Upper lobe of right lung (tissue), 1 donor: ENCODE measurements around the gene HES3. TPM values are rescaled to one million over a fixed set of nuclear protein-coding genes. Genes with fewer than 3 reads are reported as not detected.

ENCODE experiments used
- ATAC-seq: fragments of 200-7000 bp; cut with Tn5 transposase; one replicate; pipeline ENCODE4 v1.9.1; 2020; ENCODE audit warnings: mild to moderate bottlenecking, moderate library complexity
- DNase-seq: peaks from one replicate; pipeline ENCODE4 v3.0.0-alpha.2; 2020
- H3K27ac ChIP-seq: fragments of 200-600 bp; one replicate; pipeline ENCODE4 v1.8.0; 2022
- H3K27me3 ChIP-seq: fragments of 200-600 bp; one replicate; pipeline ENCODE4 v1.8.0; 2022; ENCODE audit warnings: mild to moderate bottlenecking
- H3K36me3 ChIP-seq: fragments of 200-600 bp; one replicate; pipeline ENCODE4 v1.8.0; 2022
- H3K4me1 ChIP-seq: fragments of 200-600 bp; one replicate; pipeline ENCODE4 v1.8.0; 2022
- H3K4me3 ChIP-seq: fragments of 200-600 bp; one replicate; pipeline ENCODE4 v1.8.0; 2022; ENCODE audit warnings: mild to moderate bottlenecking
- H3K9me3 ChIP-seq: fragments of 200-600 bp; one replicate; pipeline ENCODE4 v1.8.0; 2022
- CTCF ChIP-seq: fragments of 200-600 bp; IDR thresholded peaks from one replicate; pipeline ENCODE4 v1.8.0; 2022; ENCODE audit warnings: antibody characterized with exemption
- intact Hi-C: fragments of 100-400 bp; cut with DNase I; formaldehyde crosslinking; loops from one replicate; pipeline ENCODE4 v1.11.0; 2022
- total RNA-seq: library from RNA; stranded (reverse); fragmentation: NEBNext Ultra II Directional; extraction: Animal tissue kit (Norgen Biotek cat#: 25700); gene quantifications from one replicate; pipeline ENCODE4 v1.2.1, GENCODE V29; 2021
- donor health status: DM: no; HTN: yes; CAD: no; lungs with severe emphysema.

The HES3 gene
- total RNA-seq, 1 donor from 2014 or later = not detected

- no peaks in the 10 kb centered on the region for H3K36me3 ChIP-seq
- intact Hi-C loops = no loop called here
Observed at GRCh38 chr1:6282577-6283270, 38.7 kb downstream of the HES3 start.

GRCh38 chr1:6285336-6285735 is 41.4 kb downstream of the HES3 start:
- H3K4me3 ChIP-seq = no peak overlapping the region
- H3K4me1 ChIP-seq = peaks cover 14% of the 10 kb centered on the region
- no peak for TF ChIP-seq CTCF
- no peaks in the 10 kb centered on the region for H3K27me3 ChIP-seq
- no peaks in the 10 kb centered on the region for H3K36me3 ChIP-seq
- no peak for ATAC-seq
- no peaks in the 10 kb centered on the region for H3K9me3 ChIP-seq
- intact Hi-C loops = no loop called here
- DNase-seq = no peak
- no peak overlapping the region for H3K27ac ChIP-seq

More at GRCh38 chr1:6282577-6283270, 38.7 kb downstream of the HES3 start:
- Histone ChIP-seq H3K4me1 (peaks cover 7% of the 10 kb centered on the region), H3K4me3 (no peak overlapping the region), H3K9me3 (no peaks in the 10 kb centered on the region), H3K27ac (no peak overlapping the region), H3K27me3 (no peaks in the 10 kb centered on the region)
- DNase-seq = no peak
- no peak for TF ChIP-seq CTCF
- no peak for ATAC-seq

GRCh38 chr1:6286266-6286665 is 42.3 kb downstream of the HES3 start:
- Histone ChIP-seq H3K27ac (no peak overlapping the region), H3K27me3 (no peaks in the 10 kb centered on the region), H3K4me1 (peaks cover 14% of the 10 kb centered on the region), H3K9me3 (no peaks in the 10 kb centered on the region), H3K4me3 (no peak overlapping the region), H3K36me3 (no peaks in the 10 kb centered on the region)
- DNase-seq (no peak), ATAC-seq (no peak)
- intact Hi-C loops = no loop called here
- no peak for TF ChIP-seq CTCF

- H3K27me3 ChIP-seq = no peaks in the 10 kb centered on the region
- H3K4me1 ChIP-seq = peaks cover 14% of the 10 kb centered on the region
- DNase-seq (no peak), ATAC-seq (no peak)
- no peak for TF ChIP-seq CTCF
- H3K27ac ChIP-seq = no peak overlapping the region
- no peaks in the 10 kb centered on the region for H3K9me3 ChIP-seq
- H3K36me3 ChIP-seq = no peaks in the 10 kb centered on the region
- intact Hi-C loops = no loop called here
- H3K4me3 ChIP-seq = no peak overlapping the region
Observed at GRCh38 chr1:6287029-6287428, 43.0 kb downstream of the HES3 start.

GRCh38 chr1:6287431-6287886 is 43.5 kb downstream of the HES3 start:
- intact Hi-C loops = no loop called here
- H3K27me3 ChIP-seq = no peaks in the 10 kb centered on the region
- H3K27ac ChIP-seq = no peak overlapping the region
- peak; percentile 43 for ATAC-seq
- TF ChIP-seq CTCF = no peak
- DNase-seq = no peak
- no peak overlapping the region for H3K4me3 ChIP-seq
- H3K36me3 ChIP-seq = no peaks in the 10 kb centered on the region
- no peaks in the 10 kb centered on the region for H3K9me3 ChIP-seq
- peaks cover 14% of the 10 kb centered on the region for H3K4me1 ChIP-seq

- TF ChIP-seq CTCF = no peak
- Histone ChIP-seq H3K27me3 (no peaks in the 10 kb centered on the region), H3K4me3 (no peak overlapping the region), H3K4me1 (peaks cover 14% of the 10 kb centered on the region), H3K36me3 (no peaks in the 10 kb centered on the region), H3K9me3 (no peaks in the 10 kb centered on the region), H3K27ac (peak overlapping the region; percentile 4)
- intact Hi-C loops = no loop called here
- no peak for DNase-seq
- no peak for ATAC-seq
Observed at GRCh38 chr1:6288026-6288425, 44.0 kb downstream of the HES3 start.
